Measurements from ENCODE around the gene RASA3.

DNA sequence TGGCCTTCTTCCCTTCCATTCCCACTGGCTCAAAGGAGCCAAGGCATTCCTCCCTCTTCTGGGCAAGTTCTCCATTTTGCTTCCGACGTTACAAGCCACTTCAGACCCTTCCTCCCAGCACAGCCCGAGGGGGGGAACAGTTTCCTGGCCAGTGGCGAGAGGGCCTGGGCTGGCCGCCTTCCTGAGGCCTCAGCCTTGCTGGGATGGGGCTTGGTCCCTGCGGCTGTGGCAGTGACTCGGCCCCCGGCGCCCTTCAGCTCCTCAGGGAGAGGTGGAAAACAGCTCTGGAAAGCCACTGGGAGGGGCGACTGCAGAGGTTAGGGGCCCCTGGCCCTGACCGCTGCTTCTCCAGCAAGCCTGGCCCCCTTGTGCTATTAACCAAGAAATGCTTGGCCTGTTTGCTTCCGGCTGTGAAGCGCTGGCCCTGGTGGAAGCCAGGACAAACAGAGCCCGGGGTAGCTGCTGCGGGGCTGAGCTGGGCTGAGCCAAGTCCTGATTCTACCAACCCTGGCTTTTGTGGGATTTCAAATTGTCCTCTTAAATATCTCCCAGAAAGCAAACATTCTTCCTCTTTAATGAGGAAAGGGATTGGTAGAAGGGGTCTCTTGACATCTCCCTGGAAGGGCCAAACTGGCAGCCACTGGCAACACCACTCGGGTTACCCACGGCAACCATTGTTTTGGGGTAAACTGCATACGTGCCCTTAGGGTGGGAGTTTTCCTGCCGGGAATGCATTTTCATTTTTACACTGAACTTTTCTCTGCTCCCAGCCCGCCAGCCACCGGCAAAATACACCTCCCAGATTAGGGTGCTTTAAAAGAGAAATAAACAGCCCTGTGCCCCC lies 197.2 kb downstream of the RASA3 start:
- TF ChIP-seq, protein P1, sequence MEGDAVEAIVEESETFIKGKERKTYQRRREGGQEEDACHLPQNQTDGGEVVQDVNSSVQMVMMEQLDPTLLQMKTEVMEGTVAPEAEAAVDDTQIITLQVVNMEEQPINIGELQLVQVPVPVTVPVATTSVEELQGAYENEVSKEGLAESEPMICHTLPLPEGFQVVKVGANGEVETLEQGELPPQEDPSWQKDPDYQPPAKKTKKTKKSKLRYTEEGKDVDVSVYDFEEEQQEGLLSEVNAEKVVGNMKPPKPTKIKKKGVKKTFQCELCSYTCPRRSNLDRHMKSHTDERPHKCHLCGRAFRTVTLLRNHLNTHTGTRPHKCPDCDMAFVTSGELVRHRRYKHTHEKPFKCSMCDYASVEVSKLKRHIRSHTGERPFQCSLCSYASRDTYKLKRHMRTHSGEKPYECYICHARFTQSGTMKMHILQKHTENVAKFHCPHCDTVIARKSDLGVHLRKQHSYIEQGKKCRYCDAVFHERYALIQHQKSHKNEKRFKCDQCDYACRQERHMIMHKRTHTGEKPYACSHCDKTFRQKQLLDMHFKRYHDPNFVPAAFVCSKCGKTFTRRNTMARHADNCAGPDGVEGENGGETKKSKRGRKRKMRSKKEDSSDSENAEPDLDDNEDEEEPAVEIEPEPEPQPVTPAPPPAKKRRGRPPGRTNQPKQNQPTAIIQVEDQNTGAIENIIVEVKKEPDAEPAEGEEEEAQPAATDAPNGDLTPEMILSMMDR (IDR thresholded peaks at IDR 0.05): no peak
- no peak for TF ChIP-seq SP1 (CRISPR knock-in tag; conservative IDR thresholded peaks at IDR 0.05)
- TF ChIP-seq, protein P2, sequence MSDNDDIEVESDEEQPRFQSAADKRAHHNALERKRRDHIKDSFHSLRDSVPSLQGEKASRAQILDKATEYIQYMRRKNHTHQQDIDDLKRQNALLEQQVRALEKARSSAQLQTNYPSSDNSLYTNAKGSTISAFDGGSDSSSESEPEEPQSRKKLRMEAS (CRISPR knock-in tag; IDR thresholded peaks at IDR 0.05): no peak
- TF ChIP-seq, protein P3, sequence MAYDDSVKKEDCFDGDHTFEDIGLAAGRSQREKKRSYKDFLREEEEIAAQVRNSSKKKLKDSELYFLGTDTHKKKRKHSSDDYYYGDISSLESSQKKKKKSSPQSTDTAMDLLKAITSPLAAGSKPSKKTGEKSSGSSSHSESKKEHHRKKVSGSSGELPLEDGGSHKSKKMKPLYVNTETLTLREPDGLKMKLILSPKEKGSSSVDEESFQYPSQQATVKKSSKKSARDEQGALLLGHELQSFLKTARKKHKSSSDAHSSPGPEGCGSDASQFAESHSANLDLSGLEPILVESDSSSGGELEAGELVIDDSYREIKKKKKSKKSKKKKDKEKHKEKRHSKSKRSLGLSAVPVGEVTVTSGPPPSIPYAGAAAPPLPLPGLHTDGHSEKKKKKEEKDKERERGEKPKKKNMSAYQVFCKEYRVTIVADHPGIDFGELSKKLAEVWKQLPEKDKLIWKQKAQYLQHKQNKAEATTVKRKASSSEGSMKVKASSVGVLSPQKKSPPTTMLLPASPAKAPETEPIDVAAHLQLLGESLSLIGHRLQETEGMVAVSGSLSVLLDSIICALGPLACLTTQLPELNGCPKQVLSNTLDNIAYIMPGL (CRISPR knock-in tag; IDR thresholded peaks at IDR 0.05): no peak
- no peak for TF ChIP-seq ZNF232 (CRISPR knock-in tag; IDR thresholded peaks at IDR 0.05)
